GM19328 (cell line): ENCODE measurements around the gene CLDN16.

Source experiments
- ATAC-seq: cut with Tn5 transposase; IDR thresholded peaks from one replicate; pipeline ENCODE4 v1.9.1; 2021; ENCODE audit warnings: mild to moderate bottlenecking, moderate library complexity; ENCODE audit not compliant: unreplicated experiment

Gene CLDN16, protein sequence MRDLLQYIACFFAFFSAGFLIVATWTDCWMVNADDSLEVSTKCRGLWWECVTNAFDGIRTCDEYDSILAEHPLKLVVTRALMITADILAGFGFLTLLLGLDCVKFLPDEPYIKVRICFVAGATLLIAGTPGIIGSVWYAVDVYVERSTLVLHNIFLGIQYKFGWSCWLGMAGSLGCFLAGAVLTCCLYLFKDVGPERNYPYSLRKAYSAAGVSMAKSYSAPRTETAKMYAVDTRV

DNA sequence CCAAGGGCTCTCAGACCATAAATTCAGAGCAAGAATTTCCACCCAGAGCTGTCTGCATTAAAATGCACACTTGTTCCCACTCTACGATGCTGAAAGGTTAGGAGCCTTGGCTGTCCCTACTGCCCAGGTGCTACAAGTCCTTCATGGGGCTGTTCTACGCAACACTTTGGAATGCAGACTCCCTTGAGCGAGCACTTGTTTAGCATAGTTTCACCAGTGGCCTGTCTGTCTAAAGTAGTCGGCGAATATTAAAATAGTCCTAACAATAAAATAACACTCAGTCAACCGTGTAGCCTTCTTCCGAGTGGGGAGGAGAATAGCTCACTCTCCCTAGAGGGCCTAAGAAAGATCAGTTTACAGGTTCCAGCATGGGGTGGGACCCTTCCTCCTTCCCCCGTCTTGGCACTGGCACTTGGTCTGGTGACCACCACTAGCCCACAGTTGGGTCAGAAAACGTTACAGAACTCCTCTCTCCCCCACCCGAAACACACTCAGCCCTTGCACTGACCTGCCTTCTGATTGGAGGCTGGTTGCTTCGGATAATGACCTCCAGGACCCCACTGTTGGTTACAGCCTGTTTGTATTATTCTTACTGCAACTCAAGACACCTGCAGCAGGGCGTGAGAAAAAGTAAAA, at the start of gene CLDN16:
Gene CLDN16 (plus strand): TSS at position 586 of the 636 bp plus-strand sequence. CDS start 167 bp downstream, outside the sequence.
- ATAC-seq, result no peak

DNA sequence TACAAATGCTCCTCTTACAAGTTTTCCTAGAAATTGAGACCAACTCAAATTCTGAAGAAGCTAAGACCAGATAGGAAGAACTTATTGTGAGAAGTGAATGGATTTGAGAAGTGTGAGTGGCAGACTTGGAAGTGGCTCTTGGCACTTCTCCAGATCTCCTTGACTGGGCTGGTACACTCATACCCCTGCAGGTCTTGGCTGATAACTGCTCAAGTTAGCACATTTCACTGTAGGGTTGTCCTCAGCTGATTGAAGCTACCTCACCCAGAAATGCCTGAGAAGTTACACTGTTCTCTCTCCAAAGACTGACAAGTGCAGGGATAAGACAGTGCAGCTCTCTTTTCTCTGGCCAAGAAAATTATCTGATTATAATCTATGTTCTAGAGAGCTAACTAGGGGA, 49.2 kb upstream of the CLDN16 start:
- no peak for ATAC-seq

DNA sequence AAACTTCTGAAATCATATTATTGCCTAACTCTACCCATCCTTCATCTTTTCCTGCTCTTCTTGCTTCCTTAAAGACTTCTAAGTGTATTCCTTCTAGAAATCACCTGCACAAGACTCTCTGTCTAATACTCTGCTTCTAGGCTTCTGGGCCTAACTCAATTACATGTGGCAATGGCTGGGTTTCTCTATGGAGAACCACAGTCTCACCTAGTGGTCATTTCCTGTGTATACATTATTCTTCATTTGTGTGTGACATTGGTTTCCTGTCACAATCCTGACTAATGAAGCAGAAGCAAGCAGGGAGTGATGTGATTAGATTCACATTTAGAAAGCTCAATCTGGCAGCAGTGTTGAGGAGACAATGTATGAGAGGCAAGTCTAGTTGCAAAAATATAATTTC, 48.8 kb upstream of the CLDN16 start:
- ATAC-seq, result no peak

DNA sequence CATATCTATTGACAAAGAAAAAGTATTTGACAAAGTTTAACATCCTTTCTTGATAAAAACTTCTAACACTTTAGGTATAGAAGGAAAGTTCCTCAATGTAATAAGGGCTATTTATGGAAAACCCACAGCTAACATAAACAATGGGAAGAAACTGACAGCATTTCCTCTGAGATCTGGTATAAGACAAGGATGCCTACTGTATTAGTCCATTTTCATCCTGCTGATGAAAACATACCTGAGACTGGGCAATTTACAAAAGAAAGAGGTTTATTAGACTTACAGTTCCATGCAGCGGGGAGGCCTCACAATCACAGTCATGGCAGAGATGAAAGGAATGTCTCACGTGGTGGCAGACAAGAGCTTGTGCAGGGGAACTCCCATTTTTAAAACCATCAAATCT, 47.9 kb upstream of the CLDN16 start:
- ATAC-seq, result no peak

DNA sequence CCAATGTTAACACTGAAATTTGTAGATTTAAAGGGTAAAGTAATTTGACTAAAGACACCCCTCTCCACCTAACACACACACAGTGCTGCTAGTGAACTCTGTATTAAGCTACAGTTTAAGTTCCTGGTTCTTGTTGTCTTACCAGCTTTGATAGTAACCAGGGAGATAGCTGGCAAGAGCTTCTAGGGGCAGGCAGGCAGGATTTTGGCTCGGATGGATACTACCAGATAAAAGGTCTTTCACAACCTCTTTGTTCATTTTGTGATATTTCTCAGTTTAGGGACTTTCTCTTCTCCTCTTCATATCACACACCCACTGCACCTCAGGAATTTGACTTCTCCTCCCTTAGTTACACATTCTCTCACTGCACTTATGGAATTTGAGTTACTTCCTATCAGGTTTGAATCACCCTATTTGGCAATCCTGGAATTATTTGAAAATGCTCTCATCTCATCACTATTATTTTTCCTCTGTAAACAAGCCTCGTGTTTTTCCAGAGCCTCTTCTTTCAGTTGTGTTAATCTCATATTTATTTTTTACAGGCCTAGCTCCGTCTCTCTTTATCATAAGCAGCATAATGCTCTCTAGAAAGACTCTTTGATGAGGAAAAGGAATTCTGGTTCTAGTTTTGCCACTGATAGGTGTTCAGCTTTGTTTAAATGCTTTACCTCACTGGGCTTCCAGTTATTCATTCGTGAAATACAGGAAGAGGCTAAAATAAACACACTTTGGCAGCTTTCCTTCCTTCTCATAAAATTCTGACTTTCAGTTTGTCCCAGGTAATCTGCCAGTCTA, 42.7 kb upstream of the CLDN16 start:
- ATAC-seq, result no peak

DNA sequence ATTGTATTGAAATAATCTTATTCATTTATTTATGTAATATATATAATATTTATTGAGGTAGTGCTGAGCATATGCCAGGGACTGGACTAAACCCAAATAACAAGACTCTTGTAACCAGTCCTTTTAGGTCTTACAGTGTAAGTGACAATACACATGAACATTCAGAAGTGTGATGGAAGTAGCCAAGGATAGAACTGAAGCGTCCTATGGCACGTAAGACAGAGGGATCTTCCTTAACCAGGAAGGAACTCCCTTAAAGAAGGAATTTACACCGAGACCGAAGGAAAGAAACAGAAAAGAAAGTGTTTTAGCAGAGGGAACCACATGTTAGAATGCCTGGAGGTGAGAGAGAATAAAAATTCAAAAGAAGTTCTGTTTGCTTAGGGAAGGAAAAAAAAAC, 42.1 kb upstream of the CLDN16 start:
- ATAC-seq, result no peak

DNA sequence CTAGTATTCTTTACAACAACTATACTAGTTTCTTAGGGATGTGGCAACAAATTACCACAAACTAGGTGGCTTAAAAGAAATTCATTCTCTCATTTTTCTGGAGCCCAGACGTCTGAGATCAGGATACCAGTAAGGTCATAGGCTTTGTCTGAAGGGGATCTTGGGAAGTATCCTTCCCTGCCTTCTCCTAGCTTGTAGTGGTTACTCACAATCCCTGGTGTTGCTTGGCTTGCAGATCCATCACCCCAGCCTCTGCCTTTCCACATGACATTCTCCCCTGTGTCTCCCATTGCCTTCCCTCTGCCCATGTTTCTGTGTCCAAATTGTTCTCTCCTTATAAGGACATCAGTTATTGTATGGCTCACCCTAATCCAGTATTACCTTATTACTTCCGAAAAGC, 41.4 kb upstream of the CLDN16 start:
- no peak for ATAC-seq

DNA sequence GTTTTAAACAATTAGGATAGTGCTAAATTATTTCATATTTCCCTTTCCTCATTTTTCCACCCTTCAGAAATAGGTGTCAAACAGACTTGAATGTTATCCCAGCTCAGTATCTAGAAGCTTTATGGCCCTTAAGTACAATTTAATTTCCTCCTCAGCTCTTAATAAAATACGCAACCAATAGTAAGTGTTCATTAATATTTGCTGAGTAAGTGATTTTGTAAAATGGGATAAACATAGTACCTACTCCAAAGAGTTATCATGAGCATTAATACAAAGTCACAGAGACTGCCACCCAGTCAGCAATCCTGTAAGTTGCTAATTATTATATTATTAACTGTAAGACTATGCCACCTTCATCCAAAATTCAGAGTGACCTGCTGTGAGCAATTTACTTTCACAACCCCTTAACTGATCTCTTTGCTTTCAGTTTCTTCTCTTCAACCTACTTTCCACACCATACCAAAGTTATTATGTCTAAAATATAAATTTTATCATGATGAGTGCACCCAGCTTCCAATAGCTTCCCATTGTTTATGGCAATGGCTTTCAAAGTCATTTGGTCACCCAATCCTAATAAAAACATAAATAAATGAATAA, 35.0 kb upstream of the CLDN16 start:
- no peak for ATAC-seq

DNA sequence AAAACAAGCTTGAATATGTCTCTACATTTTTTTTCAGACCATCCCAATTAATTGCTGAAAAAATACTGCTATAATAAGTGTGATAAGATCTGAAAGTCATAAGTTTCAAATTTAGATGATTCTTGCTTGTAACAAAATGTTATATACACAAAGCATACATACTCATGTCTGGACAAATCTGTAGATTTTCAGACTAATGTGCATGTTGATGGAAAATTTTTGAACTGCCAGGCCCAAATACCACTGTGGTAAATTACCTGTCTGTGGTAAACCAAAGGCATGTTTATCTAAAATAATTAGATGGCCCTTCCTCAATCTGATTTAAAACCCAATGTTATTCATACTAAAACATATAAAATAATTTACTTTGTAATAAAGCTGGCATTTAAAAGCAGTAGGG, 31.7 kb upstream of the CLDN16 start:
- no peak for ATAC-seq

DNA sequence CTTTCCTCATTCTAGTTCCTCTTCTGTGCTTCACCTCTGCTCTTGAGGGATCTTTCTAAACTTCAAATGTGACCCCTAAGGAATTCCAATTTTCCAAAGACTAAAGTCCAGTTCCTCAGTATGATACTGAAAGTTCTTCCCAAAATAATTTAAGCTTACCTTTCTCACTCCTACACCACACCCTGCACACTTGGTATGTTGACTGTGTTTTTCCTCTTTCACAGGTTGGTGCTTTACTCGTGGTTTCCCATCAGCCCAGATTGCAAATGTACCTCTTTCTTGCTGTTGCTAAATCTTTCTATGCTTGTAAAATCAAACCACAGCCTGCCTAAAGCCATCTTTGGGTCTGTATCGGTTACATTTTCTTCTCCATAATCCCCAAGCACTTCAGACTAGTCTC, 30.5 kb upstream of the CLDN16 start:
- ATAC-seq, result no peak

DNA sequence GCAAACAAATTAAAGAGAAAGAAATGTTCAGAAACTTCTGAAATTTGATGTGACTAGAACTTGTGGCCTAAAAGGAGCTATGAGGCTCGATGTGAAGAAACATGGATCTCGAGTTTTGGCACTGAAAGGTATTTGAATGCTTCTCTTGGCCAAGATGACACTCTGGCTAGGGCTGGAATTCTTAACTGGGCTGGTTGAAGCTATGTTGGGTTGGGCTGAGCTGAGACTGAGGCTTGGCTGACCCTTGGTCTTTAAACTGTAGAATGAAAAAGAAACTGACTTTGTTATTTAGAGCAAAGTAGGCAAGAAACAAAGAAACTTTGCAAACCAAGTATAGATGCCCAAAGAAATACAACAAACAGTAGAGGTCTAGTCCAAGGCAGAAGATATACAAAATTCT, 28.1 kb upstream of the CLDN16 start:
- ATAC-seq, result no peak

DNA sequence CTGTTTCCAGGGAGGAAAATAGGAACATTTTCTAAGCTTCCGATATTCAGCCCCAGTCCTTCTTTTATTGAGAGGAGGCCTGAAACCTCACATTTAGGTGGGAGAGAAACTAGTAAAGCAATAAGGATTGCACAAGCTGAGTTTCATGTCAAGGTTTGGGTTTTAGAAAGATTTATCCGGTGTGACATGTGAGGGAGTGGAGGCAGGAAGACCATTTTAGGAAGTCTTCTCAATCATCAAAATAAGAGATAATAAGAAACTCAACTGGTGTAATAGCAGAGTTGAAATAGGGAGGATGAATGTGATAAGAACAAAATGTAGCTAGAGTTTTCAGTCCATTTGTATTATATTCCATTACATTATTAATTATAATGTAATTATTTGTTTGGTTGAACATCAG, 27.7 kb upstream of the CLDN16 start:
- no peak for ATAC-seq

DNA sequence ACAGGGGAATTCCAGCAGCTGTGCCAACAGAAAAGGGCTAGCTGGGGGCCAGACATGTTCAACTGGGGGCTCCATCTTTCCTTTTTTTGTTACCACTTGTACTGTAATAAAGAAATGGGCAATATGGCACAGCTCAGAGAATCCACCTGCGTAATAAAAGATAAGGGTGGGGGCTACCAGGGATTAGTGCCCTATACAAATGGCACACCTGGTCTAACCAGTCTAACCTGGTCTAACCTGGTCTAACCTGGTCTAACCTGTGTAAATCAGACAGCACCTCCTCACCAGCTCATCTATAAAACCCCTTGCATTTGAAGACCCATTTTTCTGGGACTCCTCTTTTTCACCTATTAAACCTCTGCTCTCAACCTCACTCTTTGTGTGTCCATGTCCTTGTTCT, 26.2 kb upstream of the CLDN16 start:
- ATAC-seq, result no peak

DNA sequence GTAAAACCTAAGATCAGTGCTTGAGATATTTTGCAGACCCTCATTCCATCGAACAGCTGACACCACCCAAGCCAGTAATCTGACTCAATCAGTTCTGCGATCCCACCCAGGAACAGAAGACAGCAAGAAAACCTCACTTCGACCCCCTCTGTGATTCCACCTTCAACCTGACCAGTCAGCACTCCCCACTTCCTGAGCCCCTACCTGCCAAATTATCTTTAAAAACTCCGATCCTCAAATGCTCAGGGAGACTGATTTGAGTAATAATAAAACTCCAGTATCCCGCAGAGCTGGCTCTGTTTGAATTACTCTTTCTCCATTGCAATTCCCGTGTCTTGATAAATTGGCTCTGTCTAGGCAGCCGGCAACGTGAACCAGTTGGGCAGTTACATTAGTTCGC, 25.7 kb upstream of the CLDN16 start:
- no peak for ATAC-seq

DNA sequence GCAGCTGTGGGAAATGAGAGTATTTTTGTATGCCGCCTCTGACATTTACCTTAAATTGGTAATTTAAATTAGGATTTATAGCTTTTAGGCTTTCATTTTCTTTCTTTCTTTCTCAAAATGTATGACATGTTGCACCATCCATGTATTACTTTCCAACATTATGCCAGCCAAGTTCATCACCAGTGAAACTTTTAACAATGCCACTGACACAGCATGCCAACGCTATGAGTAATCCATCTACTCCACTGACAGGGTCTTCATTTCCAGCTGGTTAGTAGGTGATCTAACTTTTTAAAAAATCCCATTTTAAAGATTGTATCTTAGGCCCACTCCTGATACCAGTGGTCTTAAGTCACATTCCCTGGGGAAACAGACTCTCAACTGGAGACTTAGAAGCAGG, 21.8 kb upstream of the CLDN16 start:
- ATAC-seq, result no peak

DNA sequence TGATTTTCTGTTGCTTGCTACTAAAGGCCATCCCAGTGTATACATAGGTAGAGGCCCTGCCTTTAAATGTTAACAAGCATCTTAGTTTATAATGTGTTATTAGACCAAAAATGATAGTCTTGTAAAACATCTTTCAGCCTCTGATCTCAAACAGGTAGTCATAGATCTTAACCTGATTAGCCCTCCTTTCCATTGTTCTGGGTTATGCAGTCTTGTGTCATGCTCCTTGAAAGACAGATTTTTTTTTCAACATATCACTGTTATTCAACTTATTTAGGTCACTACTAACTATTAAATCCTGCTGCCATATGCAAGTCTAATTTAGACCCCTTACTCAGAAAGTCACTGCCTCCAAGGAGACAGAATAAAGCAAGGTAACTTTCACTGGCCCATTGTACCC, 19.1 kb upstream of the CLDN16 start:
- no peak for ATAC-seq

DNA sequence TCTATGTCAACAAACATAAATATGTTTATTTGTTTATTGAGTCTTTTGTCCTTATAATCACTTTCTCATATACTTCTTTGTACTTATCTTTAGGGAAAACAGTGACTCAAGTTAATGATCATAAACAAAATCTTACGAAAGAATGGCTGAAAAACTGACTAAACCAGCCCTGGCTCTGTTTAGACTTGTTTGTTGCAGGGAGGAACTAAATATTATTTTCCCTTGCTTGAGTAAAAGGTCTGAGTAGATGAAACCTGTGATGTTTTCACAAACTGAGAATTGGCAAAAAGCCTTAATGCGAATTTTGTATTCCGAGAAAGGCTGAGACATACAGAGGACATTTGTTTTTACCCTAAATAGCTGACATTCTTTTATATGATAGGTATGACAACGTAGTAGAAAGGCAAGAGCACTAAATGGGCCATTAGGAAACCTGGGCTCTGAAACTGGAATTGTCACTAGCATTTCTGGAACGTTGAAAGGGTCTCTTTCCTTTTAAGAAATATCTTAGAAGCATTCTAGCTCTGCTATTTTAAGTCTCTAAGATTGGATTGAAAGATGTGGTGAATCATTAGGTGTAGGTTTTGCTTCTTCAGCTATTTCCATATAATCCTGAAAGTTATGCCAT, 18.2 kb upstream of the CLDN16 start:
- ATAC-seq, result no peak

DNA sequence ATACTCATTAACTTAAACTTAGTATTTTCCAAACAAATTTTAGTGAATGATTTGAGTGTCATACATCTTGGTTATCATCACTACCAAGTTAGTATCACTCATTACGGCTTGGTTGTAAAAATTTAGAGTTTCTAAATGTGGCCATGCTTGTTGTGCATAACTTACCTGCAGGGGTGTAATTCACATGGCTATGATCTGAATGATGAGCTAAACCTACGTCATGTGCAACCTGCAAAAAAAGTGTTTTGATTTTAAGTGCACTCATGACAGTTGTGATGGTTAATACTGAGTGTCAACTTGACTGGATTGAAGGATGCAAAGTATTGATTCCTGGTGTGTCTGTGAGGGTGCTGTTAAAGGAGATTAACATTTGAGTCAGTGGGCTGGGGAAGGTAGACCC, 17.6 kb upstream of the CLDN16 start:
- no peak for ATAC-seq

DNA sequence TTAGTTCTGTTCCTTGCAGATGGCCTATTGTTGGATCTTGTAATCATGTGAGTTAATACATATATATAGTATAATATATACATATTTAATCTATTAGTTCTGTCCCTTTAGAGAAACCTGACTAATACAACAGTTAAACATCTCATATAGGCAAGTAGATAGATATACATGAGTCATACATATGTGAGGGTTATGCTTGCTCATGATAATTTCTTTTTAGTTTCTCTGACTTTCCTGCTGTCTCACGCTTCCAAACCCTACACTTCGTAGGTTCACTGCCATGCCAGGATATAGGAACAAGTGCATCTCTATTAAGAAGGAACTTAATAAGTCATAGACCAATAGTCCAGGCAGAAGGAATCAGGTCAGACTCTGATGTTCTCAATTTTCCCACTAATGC, 16.8 kb upstream of the CLDN16 start:
- no peak for ATAC-seq

DNA sequence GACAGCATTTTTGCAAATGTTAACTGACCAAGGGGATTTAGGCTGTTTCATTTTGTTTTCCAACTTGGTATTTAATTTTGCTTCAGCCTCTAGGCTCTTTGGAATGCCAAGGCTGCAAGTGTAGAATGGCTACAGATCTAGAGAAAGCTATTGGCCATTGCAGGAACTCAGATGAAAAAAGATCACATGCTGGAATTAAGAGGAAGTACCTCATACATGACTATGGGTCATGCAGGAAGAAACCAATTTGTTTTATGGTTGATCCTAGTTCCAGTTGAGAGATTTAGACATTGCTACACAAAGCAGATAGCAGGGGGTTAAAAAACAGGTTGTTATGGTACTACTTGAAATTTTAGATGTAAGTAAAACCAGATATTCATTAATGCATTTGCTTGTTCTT, 12.7 kb upstream of the CLDN16 start:
- ATAC-seq, result no peak

DNA sequence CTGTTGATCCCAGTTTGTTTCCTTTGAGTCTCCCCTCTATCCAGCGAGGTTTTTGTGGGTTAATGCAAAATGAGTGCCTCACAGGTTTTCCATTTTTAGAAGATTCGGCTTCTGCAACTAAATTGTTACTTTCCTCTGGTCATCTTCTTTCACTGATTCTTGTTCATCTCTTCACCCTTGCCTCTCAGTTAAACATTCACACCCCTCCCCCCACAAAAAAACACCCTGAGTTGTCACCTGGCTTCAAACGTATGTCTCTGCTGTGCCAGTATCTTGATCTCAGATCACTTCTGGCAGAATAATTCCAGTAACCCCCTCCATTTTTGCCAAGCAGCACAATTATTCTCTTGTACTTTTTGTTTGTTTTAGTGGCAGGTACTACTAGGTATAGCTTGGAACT, 12.3 kb upstream of the CLDN16 start:
- no peak for ATAC-seq
